NCI-H1092 treated with DMSO at 0.1 percent for 48 hours (cell line): ENCODE results near the gene KLF12.

Source experiments
- DNase-seq: peaks from one replicate; lab custom pipeline; 2025; lab: John Stamatoyannopoulos, UW

The KLF12 gene

DNA sequence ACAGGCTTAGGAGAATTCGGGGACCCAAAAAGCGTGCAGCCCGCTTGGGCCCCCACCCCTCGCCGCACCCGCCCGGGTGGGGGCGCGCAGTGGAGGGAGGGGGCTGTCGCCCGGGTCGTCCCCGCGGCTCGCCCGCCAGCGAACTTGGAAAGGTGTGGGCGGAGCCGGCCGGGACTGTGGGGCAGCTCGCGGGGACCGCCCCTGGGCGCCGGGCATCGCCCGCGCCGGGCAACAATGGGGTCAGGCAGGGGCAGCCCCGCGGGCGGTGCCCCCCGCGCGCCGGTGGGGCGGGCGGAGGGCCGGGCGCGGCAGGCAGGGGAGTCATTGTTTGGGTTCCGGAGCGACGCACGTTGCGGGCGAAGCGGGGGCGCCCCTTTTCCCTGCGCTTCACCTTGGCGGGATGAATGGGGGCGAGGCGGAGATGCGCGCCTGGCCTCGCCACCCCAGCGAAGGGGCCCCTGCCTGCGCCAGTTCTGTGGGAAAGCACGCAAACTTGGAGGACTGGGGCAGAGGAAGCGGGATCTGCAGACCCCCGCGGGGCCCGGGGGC lies 647 bp upstream of the KLF12 start:
- peak; percentile 80 for DNase-seq

DNA sequence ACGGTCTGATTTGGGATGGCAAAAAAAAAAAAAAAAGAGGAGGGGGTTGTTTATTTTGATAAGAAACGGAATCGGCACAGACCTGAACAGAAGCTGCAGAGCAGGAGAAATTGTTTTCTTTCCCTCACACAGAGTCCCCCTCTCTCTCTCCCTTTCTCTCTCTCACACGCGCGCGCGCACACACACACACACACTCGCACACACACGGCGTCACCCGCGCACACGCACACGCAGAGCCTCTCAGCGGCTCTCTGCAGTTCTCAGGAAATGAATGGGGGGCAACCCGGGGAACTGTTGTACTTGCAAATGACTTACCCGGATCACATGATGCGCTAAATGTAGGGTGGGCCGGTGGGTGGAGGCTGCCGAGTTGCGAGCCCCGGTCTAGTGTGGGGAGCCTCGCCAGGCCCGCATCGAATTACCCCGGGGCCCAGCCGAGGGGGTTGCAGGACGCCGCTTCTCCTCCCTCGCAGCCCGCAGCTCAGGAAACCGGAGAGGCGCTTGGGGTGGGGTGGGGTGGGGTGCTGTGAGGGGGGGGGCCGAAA lies 475 bp downstream of the KLF12 start:
- DNase-seq: peak; percentile 92

DNA sequence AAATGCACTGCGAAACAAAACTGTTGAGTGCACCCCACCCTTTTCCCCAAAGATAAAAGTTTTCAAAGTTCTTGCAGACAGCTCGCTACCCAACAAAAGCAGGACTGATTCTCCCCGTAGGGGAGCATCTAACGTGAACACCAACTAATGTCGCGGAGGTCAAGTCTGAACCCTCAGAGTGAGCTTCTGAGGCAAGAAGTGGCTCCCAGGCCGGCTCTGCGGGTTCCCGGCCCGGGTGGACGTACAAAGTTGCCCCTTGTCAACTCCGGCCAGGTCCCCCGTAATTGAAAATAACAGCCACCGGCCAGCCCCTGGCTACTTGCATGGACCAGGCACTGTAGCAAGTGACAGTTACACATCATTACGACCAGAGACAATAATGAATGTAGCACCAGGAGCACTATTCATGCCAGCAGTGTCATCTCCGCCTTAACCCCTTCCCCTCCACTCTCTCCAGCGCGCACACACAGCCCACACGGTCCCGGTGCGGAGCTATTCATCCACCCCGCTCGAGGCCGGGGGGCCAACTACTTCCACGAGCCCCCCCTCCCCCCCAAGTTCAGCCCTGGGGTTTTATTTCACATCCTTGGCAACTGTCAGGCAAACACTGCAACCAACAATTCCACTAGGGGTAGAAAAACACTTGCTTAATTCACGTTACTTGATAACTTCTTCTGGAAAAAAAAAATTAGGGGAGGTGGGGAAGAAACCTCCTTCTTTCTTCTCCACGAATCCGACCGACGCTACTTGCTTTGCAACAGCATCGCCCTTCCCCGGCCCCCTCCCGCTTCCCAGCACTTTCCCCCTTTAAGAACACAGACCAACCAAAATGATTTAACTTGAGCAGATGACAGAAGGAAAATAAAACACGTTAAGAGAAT lies 1.2 kb downstream of the KLF12 start:
- peak; percentile 33 for DNase-seq

DNA sequence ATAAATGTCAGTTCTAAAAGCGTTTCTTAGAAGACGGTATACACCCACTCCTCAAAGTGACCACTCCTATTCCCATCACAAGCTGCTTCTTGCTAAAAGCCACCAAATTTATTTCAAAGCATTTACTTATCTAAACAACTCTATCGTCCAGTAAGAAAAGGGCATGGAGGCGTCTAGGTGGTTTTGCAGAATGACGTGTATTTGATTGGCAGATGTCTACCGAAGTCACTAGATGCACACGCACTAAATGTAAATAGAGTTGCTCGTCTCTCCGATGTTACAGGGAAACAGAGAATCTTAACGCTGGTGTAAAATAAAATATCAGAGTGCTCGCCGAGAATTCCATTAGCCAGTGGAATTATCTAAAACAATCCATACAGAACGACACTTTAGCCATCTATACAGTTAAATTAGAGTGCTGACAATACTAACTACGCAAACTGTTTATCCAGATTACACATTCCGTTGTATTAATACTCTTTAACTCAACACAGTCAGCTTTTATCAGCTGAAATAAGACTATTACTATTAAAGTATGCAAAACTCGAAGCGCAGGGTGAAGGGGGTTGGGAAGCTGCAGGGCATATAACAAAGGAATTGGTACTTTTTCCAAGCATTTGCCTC lies 1.9 kb downstream of the KLF12 start:
- no peak for DNase-seq

DNA sequence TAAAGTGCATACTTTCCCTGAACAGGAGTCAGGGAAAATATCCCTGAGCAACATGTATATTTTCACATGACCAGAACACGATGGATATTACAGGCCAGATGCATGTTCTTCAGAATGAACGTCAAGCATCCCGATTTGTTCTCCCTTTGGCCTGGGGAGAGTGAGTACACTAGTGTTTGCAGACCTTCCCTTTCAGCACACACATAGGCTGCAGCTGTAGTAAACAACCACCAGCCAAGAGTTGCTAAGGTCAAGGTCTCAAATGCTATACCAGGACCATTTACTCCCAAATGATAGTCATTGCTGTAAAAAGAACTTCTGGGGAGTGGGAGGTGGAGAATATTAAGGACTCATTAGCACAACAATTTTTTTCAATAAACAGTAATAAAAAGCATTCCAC lies 3.0 kb downstream of the KLF12 start:
- DNase-seq: no peak

DNA sequence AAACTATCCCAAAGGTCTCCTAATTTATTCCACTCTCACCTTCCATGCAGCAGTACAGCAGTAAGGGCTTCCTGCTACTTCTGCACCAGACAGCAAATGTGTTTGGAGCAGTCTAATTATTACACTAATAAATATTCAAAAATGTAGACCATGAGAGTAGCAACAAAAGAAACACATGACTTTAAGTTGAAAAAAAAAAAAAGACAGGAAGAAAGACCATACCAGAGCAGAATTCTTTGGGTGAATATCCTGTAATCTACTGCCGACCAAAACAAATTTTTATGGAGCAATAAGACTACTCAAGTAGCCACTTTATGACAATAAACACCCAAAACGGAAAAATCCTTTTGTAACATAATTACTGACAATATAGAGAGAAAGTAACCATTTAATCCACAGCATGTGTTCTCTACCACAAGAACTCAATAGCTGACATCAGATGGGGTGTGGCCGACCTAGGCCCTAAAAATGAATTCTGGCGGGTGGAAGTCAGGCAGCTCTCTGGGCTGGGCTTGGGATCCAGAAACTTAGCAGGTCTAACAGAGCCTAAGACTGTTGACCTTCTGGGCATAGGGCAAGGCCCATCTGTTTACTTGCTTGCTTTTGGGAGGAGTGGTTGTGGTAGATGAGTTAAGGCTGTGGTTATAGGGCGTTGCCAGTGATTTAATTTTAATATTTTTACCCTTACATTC lies 4.6 kb downstream of the KLF12 start:
- no peak for DNase-seq

DNA sequence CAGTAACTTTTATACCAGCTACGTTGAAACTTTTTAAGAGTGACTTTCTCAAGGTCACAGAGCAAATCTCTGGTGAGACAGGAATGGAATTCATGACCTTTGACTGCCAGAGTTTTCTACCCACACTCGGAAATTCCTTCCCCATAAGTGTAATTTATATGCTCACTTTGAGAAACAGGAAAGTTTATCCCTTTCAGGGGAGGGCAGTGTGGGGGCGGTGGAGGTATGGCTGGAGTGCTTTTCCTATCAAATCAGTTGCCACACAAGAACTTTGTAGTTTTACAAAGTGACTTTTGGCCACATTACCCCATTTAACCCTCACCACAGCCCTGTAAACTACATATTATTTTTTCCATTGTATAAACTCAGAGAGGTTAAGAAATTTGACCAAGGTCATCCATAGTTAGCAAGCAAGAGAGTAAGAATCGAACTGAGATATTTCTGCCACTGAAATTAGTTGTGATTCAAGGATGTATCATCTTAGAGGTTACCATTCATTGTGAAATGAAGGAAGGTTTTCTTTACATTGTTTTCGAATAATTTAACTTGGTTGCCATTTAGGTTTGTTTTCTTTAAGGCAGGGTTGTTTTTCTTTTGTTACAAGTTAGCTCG lies 5.9 kb downstream of the KLF12 start:
- DNase-seq: no peak

DNA sequence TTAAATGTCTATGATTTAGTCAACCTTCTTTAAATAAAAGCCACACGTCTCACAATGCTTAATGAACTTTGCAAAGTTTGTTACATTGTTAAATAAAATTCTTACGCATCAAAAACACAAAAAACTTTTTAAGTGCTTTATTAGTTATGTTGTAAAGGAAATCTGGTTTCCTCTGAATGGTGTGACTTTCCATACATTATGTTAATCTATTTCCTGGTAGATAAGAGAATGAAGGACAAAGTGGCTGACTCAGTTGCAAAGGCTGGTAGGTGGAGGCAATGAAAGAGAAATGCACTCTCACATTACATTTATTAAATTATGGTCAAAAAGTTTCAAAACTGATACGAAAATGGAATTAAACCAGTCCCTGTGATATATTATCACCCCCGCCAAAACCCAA lies 15.9 kb downstream of the KLF12 start:
- DNase-seq: no peak

DNA sequence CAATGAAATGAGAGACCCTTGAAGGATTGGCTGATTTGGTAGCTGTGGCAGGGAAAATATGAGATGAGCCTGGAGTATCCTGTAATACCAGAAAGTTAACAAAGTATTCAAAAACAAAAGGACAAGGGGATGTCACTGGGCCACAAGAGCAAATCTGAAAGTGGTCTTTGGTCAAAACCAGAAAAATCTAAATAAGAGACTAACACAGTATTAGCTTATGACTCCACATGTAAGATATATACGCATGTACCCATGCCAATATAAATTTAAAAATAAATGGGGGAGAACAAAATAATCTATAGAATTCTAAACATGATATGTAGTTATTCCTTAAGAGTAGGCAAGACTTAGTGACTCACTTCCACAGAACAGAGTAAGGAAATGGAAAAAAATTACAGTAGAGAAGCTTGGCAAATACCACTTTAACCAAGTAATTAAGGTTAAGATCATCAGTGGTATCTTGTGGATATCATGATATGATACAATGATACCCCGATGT lies 16.9 kb downstream of the KLF12 start:
- DNase-seq: no peak

DNA sequence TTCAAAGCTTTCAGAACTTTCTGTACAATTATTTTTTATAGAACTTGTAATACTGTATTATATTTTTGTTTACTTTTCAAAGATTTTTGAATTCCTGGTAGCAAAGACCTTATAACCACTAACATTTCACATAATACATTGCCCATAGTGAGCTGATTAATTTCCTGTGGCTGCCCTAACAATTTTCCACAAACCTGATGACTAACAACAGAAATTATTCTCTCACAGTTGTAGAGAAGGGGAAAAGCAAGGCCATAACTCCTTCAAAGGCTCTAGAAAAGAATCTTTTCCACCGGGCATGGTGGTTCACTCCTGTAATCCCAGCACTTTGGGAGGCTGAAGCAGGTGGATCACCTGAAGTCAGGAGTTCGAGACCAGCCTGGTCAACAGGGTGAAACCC lies 19.1 kb downstream of the KLF12 start:
- DNase-seq: no peak

DNA sequence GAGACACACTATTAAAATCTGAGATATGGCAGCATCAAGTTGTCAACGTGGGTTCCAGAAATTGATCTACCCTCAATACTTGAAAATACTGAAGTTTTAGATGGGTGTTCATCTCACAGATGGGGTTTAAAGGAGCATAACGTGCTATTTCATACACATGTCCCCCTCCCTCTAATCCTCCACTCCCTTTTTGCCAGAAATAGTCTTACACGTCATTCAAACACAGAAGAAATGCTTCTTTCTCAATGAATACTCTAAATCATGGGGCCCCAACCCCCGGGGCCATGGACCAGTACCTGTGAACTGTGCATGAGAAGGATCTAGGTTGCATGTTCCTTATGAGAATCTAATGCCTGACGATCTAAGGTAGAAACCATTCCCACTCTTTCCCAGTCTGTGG lies 19.6 kb downstream of the KLF12 start:
- no peak for DNase-seq

DNA sequence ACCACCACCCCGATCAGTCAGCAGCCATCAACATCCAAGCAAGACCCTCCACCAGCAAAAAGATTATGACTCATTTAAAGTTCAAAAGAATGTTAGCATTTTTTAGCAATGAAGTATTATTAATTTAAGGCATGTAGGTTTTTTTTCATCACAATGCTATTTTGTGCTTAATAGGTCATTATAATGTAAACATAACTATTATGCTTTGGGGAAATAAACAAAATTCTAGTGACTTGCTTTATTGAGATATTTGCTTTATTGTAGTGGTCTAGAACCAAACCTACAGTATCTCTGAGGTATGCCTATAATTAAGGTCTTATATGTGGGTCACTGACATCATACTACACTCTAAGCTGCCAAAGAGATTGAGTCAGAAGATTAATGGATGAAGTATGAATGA lies 20.0 kb downstream of the KLF12 start:
- DNase-seq: no peak

DNA sequence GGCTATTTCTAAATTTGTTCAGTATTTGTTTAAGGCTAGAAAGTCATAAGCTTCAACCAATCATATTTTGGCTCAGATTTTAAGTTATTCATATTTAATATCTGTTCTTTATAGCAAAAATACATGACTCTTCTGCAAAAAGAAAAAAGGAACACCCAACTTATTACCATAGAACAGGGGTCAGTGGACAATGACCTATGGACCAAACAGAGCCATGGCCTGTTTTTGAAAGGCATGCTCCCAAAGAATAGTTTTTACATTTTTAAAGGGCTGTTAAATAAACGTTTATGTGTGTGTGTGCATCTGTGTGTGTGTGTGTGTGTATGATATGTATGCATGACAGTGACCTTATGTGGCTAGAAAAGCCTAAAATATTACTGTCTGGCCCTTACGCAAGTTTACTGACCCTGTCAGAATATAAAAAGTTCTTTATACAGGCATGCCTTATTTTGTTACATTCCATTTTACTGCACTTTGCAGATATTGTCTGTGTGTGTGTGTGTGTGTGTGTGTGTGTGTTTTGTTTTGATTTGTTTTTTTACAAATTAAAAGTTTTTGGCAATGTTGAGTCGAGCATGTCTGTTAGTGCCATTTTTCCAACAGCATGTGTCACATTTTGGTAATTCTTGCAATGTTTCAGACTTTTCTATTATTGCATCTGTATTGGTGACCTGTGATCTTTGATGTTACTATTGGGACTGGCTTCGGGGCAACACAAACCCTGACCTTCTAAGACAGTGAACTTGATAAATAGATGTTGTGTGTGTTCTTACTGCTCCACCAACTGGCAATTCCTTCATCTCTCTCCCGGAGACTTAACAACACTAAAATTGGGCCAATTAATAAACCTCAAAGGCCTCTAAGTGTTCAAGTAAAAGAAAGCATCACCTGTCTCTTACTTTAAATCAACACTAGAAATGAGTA lies 22.0 kb downstream of the KLF12 start:
- DNase-seq: no peak

DNA sequence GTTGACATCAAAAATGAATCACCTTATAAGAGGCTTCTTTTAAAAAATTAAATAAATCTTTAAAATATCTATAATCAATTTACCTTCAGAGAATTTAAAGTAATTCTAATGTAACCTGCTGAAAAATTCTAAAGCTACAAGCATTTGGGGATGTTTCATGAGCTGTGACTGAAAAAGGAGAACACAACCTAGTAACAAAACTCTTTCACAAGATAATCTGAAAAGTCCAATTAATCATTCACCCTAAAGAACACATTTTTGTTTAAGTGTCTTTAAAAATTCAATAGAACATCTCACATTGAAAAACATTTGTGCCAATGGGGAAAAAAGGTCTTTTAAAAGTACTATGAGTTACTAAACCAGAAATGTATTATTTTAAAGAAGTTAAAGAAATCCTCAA lies 22.8 kb downstream of the KLF12 start:
- DNase-seq: no peak

DNA sequence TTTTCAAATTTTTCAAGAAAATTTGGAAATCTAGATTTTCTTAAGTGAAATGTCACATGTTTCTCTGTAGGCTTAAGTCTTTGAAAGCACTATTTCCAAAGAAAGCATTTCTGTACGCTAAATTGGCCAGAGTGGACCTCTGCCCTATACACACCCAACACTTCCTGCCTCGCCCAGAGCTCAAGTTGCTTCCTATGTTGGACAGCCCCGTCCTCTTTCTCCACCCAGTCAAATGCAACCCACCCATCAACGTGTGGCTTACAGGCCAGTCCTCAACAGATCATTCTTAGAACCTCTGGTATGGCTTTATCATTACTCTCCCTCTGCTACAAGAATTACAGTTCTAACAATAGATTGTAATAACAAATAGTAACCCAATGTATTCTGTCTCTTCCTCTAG lies 24.2 kb downstream of the KLF12 start:
- no peak for DNase-seq

DNA sequence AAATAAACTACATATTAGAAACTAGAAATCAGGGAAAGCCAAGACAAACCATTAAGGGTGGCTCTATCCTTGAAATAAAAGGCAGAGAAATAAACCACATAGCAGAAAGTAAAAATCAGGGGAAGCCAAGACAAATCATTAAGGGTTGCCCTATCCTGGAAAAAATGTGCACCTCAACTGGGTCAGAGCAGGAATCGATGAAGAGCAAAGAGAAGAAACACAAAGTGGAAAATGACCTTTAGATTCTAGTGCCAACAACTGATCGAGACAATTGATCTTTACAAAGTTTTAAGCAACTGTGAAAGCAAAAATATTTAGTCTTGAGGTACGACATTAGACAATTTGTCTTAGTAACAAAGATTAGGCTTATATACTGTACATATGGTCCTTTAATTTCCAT lies 26.6 kb downstream of the KLF12 start:
- no peak for DNase-seq

DNA sequence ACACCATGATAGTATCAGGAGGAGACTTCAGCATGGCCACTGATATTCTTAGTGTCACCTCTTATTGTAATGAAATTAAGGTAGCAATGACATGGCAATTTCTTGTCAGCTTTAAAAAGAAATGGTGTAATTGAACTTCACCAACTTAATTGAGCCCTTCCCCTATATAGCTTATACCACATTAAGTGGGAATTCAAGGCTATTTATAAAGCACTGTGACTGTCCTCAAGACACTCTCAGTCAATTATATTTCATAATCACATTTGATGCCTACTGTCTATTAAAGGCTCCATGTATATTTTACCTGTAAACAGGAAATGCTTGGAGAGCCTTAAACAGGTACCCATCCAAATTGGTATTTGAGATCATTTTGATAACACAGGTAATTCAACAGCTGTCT lies 28.3 kb downstream of the KLF12 start:
- DNase-seq: no peak

DNA sequence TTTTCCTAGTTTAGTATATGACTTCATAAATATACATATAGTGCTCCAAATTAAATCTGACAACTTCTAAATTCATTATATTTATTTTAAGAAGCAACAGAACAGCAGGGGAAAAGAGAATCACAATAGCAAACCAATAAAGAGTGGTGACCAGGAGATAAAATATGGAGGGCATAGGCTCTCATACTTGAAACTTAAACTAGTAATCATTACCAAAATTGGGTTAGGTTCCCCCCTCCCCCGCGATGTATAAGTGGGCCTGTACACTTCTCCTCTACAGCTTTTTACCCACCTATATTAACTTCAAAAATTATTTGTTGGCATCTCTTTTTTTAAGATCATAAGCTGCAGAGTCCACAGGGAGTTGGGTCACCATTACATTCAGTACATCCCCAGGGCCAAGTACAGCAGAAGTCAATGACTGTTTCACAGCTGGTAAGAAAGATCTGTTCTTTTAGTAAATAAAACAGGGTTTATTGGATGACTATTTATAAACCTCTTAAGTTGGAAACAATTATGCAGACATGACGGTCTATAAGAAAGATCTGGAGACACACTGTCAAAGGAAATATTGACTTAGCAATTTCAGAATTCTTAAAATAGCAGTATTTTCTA lies 29.4 kb downstream of the KLF12 start:
- DNase-seq: no peak

DNA sequence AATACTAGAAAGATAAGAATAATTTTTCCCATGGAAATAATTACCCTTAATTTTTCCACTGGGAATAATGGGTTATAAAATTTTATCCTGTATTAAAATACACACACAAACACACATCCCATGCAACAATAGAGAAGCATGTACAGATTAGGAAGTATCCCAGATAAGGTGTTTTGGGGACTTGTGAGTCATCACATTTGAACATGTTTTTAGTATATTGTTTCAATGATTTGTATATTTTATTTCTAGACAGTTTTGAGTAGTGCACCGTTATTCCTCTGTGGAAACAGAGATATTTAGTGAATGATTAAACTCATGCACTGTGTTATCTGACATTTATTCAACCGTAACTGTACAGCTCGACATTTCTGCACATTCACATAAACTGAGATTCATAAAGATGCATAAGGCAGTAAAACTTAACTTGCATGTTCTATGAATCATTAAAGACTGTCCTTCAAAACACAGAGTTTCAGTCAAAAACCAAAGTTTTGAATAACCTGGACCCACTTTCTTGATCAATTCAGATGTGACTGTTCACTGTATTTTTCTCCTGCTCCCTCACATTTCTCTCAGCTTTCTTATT lies 30.1 kb downstream of the KLF12 start:
- DNase-seq: no peak

DNA sequence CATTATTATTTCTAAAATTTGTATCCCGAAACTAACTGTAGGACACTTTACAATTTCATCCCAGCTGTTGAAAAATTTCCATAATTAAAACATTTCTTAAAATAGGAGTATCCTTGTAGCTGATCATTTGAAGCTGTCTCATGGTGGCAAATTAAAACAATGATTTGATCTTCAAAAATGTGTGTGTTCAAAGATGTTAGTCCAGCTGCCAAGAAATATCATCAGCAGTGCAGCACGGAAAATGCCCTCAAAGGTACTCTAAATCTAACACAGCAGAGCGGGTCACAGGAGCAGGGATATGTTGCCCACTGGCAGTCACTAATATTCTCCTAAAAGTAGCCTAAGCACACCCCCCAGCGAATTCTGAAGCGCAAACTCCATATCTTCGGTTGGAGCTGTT lies 31.0 kb downstream of the KLF12 start:
- DNase-seq: no peak
